ENCODE results near the gene XCR1. TPM values are rescaled to one million over a fixed set of nuclear protein-coding genes. Genes with fewer than 3 reads are reported as not detected.

Gene XCR1
- total and polyA plus RNA-seq, 2 donors from 2014 or later, result 1.4 TPM; not detected in 1

GRCh38 chr3:45983770-45984169 lies 43.5 kb downstream of the XCR1 start:
- Histone ChIP-seq H3K27me3 (ENCODE audit: control insufficient read depth, insufficient read depth, low read length) (no peaks in the 10 kb centered on the region), H3K9me3 (ENCODE audit: control insufficient read depth in 2 of 3, insufficient read depth in 1 of 3, low read length in 3 of 3) (no peaks in the 10 kb centered on the region), H3K27ac (ENCODE audit: low read depth in 2 of 2, low read length in 2 of 2) (no peak overlapping the region), H3K4me3 (ENCODE audit: low read length in 3 of 3) (no peak overlapping the region), H3K9ac (ENCODE audit: low read length in 3 of 3) (no peak overlapping the region), H3K4me1 (ENCODE audit: control insufficient read depth in 2 of 3, insufficient read depth in 2 of 3, low read depth in 1 of 3, low read length in 3 of 3) (peaks cover 0 to 16% (median 13%) of the 10 kb centered on the region in 3 donors), H3K36me3 (ENCODE audit: control insufficient read depth in 2 of 3, insufficient read depth in 3 of 3, low read length in 3 of 3) (peaks cover 0 to 48% (median 30%) of the 10 kb centered on the region in 3 donors)
- DNase-seq (no peak), FAIRE-seq (no peak)
- intact Hi-C loops (cut with DNase I), result no loop called here
- TF ChIP-seq CTCF (IDR thresholded peaks at IDR 0.05; ENCODE audit: borderline replicate concordance, extremely low read depth, insufficient read depth), result no peak

- intact Hi-C loops (cut with DNase I), result no loop called here
- Histone ChIP-seq H3K9ac (ENCODE audit: low read length in 3 of 3) (no peak overlapping the region), H3K9me3 (ENCODE audit: control insufficient read depth in 2 of 3, insufficient read depth in 1 of 3, low read length in 3 of 3) (no peaks in the 10 kb centered on the region), H3K27ac (ENCODE audit: low read depth in 2 of 2, low read length in 2 of 2) (no peak overlapping the region), H3K4me1 (ENCODE audit: control insufficient read depth in 2 of 3, insufficient read depth in 2 of 3, low read depth in 1 of 3, low read length in 3 of 3) (peaks cover 0 to 4% (median 0%) of the 10 kb centered on the region in 3 donors), H3K27me3 (ENCODE audit: control insufficient read depth, insufficient read depth, low read length) (no peaks in the 10 kb centered on the region), H3K36me3 (ENCODE audit: control insufficient read depth in 2 of 3, insufficient read depth in 3 of 3, low read length in 3 of 3) (peaks cover 0 to 59% (median 36%) of the 10 kb centered on the region in 3 donors), H3K4me3 (ENCODE audit: low read length in 3 of 3) (no peak overlapping the region)
- FAIRE-seq, result no peak
- no peak for DNase-seq
- TF ChIP-seq CTCF (IDR thresholded peaks at IDR 0.05; ENCODE audit: borderline replicate concordance, extremely low read depth, insufficient read depth), result no peak
These were observed 45.8 kb downstream of the XCR1 start for GRCh38 chr3:45981346-45982074.

- no peak for TF ChIP-seq CTCF (IDR thresholded peaks at IDR 0.05; ENCODE audit: borderline replicate concordance, extremely low read depth, insufficient read depth)
- peaks cover 0 to 59% (median 36%) of the 10 kb centered on the region in 3 donors for H3K36me3 ChIP-seq (ENCODE audit: control insufficient read depth in 2 of 3, insufficient read depth in 3 of 3, low read length in 3 of 3)
These were observed 46.5 kb downstream of the XCR1 start for GRCh38 chr3:45980819-45981218.

More at GRCh38 chr3:45980819-45981218, 46.5 kb downstream of the XCR1 start:
- Histone ChIP-seq H3K27ac (ENCODE audit: low read depth in 2 of 2, low read length in 2 of 2) (no peak overlapping the region), H3K4me3 (ENCODE audit: low read length in 3 of 3) (no peak overlapping the region), H3K9ac (ENCODE audit: low read length in 3 of 3) (no peak overlapping the region), H3K4me1 (ENCODE audit: control insufficient read depth in 2 of 3, insufficient read depth in 2 of 3, low read depth in 1 of 3, low read length in 3 of 3) (peaks cover 0 to 3% (median 0%) of the 10 kb centered on the region in 3 donors), H3K27me3 (ENCODE audit: control insufficient read depth, insufficient read depth, low read length) (no peaks in the 10 kb centered on the region), H3K9me3 (ENCODE audit: control insufficient read depth in 2 of 3, insufficient read depth in 1 of 3, low read length in 3 of 3) (no peaks in the 10 kb centered on the region)
- FAIRE-seq, result no peak
- intact Hi-C loops (cut with DNase I), result no loop called here
- DNase-seq, result no peak
